Peyer's patch (tissue), 4 donors: ENCODE measurements around the gene PIAS4.

Experiments used
- POLR2A ChIP-seq, 2 donors: fragments of 450-650 bp; IDR thresholded peaks; one replicate each; pipeline ENCODE4 v1.5.1; 2017; ENCODE audit warnings: antibody characterized with exemption in 2 of 2, mild to moderate bottlenecking in 2 of 2, moderate library complexity in 2 of 2
- TF ChIP-seq, protein P1 (sequence below), 6 experiments: fragments of 450-650 bp in 4 of 6; fragments of 200-600 bp in 2 of 6; sonication (generic) in 1 of 6; IDR thresholded peaks; one replicate each; pipeline ENCODE4 v1.5.1; 2017 to 2019; ENCODE audit warnings: antibody characterized with exemption in 6 of 6, mild to moderate bottlenecking in 3 of 6, moderate library complexity in 1 of 6

DNA sequence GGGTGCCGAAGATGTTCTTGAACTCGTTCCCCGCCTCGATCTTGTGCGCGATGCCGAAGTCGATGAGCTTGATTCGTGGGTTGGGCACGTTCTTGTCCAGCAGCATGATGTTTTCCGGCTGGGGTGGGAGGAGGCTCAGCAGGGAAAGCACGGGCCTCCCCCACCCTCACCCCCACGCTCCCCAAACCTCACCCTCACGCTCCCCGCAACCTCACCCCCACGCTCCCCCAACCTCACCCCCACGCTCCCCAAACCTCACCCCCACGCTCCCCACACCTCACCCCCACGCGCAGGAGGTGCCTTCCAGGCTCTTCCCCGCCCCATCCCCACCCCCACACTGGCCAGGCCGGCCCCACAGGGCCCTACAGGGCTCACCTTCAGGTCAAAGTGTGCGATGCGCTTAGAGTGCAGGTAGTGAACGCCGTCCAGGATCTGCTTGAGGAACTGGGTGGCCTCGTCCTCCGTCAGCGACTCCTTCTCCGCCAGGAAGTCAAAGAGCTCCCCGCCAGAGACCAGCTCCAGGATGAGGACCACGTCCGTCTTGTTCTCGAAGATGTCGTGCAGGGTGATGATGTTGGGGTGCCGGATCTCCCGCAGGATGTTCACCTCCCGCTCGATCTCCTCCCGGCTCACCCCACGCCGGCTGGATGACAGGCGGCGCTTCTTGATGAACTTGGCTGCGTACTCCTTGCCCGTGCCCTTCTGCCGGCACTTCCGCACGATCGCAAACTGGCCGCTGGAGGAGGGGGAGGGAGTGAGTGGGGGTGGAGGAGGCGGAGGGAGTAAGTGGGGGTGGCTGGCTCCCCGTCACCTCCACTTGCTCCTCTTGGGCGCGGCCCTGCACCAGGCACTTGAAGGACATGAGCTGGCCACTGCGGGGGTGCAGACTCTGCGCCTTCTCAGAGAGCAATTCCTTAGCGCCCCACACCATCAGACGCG, 43.0 kb upstream of the PIAS4 start:
- TF ChIP-seq, protein P1, sequence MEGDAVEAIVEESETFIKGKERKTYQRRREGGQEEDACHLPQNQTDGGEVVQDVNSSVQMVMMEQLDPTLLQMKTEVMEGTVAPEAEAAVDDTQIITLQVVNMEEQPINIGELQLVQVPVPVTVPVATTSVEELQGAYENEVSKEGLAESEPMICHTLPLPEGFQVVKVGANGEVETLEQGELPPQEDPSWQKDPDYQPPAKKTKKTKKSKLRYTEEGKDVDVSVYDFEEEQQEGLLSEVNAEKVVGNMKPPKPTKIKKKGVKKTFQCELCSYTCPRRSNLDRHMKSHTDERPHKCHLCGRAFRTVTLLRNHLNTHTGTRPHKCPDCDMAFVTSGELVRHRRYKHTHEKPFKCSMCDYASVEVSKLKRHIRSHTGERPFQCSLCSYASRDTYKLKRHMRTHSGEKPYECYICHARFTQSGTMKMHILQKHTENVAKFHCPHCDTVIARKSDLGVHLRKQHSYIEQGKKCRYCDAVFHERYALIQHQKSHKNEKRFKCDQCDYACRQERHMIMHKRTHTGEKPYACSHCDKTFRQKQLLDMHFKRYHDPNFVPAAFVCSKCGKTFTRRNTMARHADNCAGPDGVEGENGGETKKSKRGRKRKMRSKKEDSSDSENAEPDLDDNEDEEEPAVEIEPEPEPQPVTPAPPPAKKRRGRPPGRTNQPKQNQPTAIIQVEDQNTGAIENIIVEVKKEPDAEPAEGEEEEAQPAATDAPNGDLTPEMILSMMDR (IDR thresholded peaks at IDR 0.05) = no peak
- TF ChIP-seq POLR2A (IDR thresholded peaks at IDR 0.05) = no peak
